Measurements from ENCODE around the gene SOX9.
A peak's percentile ranks its signal among the peaks of the same experiment; 100 is the strongest.
"Not testable (repeated sequence)": the region's sequence is repeated elsewhere in the genome, so short reads cannot be mapped to it uniquely, and the experiment has no call there.

SOX9 gene

DNA sequence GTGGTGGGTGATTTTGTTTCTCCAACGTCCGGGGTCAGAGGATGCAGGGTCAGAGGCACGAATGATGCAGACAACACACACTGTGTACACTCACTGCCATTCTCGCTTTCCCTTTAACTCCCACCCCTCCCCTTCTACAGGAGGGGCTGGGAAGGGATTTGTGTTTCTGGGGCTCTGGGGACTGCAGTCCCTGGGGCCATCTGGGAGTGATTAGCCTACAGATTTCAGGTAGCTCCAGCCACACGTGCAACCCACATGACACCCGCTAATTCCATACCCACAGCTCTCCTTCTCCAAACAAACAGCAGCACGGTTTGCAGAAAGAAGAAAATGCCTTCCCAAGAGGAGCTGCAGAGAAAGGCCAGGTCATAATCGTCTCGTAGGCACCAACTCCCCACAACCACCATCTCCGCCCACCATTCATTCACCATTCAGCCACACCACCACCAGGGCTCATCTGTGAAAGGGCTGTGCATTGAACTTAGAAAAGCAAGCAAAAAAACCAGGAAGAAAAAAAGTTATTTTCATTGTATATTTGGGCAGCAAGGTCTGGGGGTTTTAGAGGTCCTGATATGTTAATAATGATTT, 9.4 kb upstream of the SOX9 start:
- DNase-seq, result no peak

DNA sequence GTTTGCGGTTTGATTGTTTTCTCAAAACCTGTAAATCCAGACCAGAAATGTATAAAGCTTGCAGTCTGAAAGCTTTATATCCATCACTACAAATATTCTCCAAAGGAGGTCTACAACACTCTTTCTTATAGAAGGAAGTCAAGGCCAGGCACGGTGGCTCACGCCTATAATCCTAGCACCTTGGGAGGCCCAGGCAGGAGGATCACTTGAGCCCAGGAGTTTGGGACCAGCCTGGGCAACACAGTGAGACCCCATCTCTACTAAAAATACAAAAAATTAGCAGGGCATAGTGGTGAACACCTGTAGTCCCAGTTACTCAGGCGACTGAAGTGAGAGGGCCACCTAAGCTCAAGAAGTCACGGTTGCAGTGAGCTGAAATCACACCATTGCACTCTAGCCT, 8.9 kb upstream of the SOX9 start:
- not testable (repeated sequence) for DNase-seq

GRCh38 chr17:72113751-72114150, 7.1 kb upstream of the SOX9 start:
- no peak for DNase-seq

DNA sequence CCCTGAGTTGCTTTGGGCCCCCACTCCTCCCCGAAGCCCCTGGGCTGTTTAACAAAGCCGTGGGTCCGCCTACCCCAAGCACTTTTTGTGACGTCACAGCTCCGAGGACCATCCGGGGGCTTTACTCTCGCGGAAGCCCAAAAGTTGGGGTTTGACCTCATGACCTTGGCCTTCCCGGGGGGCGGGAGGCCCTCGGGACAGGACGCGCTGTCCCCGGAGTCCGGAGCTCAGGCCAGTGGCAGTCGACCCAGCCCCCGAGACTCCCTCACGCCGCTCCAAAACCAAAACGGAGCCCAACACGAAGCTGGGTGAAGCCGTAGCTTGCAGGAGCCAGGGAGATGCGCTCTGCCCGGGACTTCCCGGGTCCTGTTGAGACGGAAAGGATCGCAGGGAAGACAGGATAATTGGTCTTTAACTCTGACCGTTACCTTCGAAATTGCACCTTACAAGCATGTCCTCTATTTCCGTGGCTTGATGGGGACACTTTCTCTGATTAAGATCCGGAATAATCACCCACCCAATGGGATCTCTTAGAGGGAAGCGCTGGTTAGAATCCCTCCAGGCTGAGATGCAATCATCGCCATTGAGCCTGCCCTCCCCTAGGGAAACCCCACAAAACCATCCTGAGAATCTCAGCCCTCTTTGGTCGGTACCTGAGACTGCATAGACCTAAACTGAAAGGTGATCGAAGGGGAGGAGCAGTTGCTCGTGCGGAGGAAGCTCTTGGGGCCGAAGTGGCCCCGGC, 4.9 kb upstream of the SOX9 start:
- peak; percentile 73 for DNase-seq

- peak; percentile 73 for DNase-seq
Observed at GRCh38 chr17:72116661-72117521, 3.9 kb upstream of the SOX9 start.

GRCh38 chr17:72117535-72118334, 3.1 kb upstream of the SOX9 start:
- peak; percentile 84 for DNase-seq

DNA sequence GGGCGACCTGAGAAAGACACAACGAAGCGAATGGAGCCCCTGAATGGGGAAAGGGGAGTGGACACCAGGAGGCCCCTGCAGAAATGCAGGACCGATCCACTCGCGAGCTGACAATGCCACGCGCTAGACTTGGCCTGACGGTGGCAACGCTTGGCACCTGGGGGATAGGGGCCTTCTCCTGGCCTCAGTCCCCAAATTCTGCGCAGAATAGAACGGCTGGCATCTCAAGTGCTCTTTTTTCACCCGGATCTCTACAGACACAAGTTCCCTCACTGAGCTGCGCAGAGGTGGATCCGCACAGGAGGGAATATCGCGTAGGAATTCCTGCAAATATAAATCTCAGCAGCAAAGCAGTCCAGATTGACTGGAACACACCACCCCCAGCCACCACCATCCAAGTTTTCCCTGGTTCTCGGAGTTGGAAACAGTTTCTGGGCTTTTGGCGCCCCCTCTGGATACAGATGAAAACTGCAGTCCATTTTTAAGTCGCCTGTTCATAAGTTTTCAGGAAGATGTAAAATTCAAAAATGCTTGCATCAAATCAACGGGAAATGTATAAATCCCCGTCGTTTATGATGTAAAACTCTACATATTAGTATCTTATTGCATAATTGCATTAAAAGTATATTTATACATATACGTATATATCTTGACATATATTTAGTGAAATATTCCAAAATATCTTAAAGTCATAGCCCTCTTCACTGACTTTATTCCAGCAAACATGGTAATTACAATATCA, 2.3 kb upstream of the SOX9 start:
- peak; percentile 86 for DNase-seq

- DNase-seq, result no peak
Observed at GRCh38 chr17:72119077-72119872, 1.5 kb upstream of the SOX9 start.

DNA sequence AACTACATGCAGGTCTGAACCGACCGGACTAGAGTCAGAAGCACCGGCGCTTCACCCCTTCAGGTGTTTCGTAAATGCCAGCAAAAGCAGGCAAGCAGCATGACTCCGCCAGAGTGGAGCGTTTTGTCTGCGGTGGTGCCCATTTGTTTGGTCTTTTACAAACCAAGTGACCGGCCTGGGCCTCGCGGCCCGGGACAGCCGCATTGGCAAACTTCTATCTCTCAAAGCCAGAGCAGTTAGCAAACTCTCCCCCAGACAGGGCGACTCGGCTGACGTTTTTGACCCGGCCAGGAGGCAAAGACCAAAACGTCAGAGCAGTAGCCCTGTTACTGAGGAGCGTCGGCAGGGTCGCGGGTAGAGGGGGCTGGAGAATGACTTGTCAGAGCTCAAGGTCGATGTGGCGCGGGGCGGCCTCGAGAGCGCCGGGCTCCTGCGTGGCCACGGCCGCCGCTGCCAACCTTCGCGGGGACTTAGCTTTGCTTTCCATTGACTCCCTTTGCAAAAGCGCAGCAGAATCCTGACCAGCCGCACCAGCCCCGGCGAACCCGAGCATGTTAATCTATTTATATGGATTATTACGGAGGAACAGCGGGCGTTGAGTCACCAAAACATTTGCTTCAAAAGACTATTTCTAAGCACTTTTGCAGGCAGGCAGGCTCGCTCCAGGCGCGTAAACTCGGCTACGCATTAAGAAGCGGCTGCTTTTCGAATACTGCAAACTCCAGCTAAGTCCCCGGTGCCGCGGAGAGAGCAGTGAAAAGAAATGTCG, 763 bp upstream of the SOX9 start:
- peak; percentile 91 for DNase-seq

GRCh38 chr17:72121164-72122009, 567 bp downstream of the SOX9 start:
- DNase-seq, result peak; percentile 89

DNA sequence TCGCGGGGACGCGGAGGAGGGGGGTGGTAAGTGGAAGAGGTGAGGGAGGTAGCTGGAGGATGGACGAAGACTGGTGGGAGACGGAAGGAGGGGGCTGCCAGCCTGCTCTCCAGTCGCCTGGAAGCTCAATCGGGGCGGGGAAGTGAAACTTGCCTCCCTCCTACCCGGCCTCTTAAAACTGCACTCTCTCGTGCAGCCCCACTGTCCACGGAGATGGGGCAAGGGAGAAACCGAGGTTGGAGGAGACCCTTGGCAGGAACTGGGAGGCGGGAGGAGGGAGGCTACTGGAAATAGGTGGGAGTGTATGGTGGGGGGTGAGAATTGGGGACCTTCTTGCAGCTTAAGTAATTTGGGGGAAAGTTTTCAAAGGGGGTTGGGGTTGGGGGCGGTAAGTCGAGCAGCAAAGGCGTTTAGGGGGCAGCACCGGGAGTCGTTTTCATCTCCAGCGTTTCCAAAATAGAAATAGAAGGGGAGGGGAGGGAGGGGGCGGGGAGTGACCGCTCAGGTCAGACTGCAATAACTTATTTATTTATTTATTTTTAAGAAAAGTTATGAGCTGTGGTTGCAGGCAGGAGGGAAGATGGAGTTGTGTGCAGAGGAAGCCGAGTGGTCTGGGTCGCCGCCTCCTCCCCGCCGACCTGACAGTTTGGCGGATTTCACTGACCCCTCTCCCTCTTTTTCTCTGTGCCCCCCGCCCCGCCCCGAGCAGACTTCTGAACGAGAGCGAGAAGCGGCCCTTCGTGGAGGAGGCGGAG, 1.4 kb downstream of the SOX9 start:
- DNase-seq, result no peak

DNA sequence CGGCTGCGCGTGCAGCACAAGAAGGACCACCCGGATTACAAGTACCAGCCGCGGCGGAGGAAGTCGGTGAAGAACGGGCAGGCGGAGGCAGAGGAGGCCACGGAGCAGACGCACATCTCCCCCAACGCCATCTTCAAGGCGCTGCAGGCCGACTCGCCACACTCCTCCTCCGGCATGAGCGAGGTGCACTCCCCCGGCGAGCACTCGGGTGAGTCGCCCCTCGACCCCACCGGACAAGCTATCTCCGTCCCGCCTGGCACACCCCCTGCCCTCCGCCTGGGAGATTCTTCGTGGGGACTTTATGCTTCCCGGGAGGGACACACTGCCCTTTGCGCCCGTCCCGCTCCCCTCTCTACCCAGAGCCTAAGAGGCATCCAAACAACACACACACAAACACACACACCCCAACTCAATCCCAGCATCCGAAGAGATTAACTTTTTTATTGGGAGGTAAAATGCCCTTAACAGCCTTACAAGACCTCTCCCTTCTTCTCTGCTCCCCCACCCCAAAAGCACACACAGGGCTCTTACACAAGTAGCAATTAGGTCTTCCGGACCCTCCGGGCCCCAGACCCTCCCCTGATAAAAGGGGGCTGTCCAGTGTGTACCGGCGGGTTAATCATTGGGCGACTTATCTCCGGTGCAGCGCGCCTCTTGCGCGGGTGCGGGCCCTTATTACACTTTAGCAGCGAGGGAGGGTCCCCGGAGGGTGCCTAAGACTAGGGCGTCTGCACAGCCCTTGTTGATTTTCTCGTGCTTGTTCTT, 2.1 kb downstream of the SOX9 start:
- peak; percentile 80 for DNase-seq

GRCh38 chr17:72123530-72124437, 3.0 kb downstream of the SOX9 start:
- DNase-seq, result peak; percentile 77

GRCh38 chr17:72124438-72124775, 3.6 kb downstream of the SOX9 start:
- no peak for DNase-seq

- DNase-seq, result no peak
Observed at GRCh38 chr17:72125226-72125651, 4.4 kb downstream of the SOX9 start.

DNA sequence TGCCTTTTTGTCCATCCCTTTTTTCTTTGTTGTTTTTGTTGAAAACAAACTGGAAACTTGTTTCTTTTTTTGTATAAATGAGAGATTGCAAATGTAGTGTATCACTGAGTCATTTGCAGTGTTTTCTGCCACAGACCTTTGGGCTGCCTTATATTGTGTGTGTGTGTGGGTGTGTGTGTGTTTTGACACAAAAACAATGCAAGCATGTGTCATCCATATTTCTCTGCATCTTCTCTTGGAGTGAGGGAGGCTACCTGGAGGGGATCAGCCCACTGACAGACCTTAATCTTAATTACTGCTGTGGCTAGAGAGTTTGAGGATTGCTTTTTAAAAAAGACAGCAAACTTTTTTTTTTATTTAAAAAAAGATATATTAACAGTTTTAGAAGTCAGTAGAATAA, 4.9 kb downstream of the SOX9 start:
- DNase-seq, result no peak

All from retina (tissue), 1 donor.